Measurements from ENCODE around the gene ZSCAN1.

ZSCAN1 gene

DNA sequence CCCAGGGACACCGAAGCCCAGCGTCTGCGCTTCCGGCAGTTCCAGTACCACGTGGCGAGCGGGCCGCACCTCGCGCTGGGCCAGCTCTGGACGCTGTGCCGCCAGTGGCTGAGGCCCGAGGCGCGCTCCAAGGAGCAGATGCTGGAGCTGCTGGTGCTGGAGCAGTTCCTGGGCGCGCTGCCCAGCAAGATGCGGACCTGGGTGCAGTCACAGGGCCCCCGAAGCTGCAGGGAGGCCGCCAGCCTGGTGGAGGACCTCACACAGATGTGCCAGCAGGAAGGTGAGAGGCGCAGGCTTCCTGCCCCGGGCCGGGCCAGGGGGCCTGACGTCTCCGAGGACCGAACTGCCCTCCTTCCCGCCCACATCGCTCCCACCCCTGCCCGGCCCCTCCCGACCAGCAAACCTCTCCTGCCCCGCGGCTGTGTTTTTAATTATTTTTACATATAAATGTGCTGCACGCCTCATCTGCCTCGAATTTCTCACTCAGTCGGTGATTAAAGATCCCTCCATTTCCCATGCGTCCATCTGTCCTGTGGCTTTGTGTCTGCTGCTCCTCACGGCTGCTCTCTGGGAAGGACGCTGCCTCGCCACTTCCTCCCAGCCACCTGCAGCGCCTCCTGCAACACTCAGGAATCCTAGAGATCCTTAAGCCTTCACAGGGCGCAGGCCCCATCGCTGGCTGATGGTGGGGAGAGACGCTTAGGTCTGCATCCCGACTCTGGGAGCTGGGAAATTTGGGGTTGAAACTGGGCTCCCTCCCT lies 4.3 kb downstream of the ZSCAN1 start:
- Histone ChIP-seq H3K4me1 (ENCODE audit: insufficient read depth, low read length, severe bottlenecking) (no peaks in the 10 kb centered on the region), H3K9me3 (ENCODE audit: low read length) (no peaks in the 10 kb centered on the region), H3K36me3 (ENCODE audit: insufficient read depth, low read length) (no peaks in the 10 kb centered on the region), H3F3A (ENCODE audit: insufficient read depth, low read length) (no peaks in the 10 kb centered on the region), H3K79me2 (ENCODE audit: insufficient read depth, low read length) (no peaks in the 10 kb centered on the region), H3K9me2 (ENCODE audit: low read depth, low read length) (no peaks in the 10 kb centered on the region), H3K9ac (ENCODE audit: low read length) (no peak overlapping the region), H3K27me3 (ENCODE audit: insufficient read depth, low read length) (no peaks in the 10 kb centered on the region), H3K27ac (ENCODE audit: low read depth, low read length, poor library complexity, severe bottlenecking) (no peak overlapping the region), H2AFZ (ENCODE audit: low read length) (no peak overlapping the region), H3K4me2 (ENCODE audit: low read length) (no peak overlapping the region), H4K20me1 (ENCODE audit: insufficient read depth, low read length) (no peaks in the 10 kb centered on the region), H3K4me3 (ENCODE audit: low read depth, low read length, poor library complexity, severe bottlenecking) (no peak overlapping the region)
- no peak for TF ChIP-seq EZH2 (IDR thresholded peaks at IDR 0.05; ENCODE audit: borderline replicate concordance, low read length)
- no peak for TF ChIP-seq CTCF (IDR thresholded peaks at IDR 0.05; ENCODE audit: low read length)

GRCh38 chr19:58038688-58039204 lies 4.9 kb downstream of the ZSCAN1 start:
- TF ChIP-seq EZH2 (IDR thresholded peaks at IDR 0.05; ENCODE audit: borderline replicate concordance, low read length) (no peak), CTCF (IDR thresholded peaks at IDR 0.05; ENCODE audit: low read length) (no peak)
- H3K27me3 ChIP-seq (ENCODE audit: insufficient read depth, low read length): no peaks in the 10 kb centered on the region
- H3K36me3 ChIP-seq (ENCODE audit: insufficient read depth, low read length): no peaks in the 10 kb centered on the region
- no peaks in the 10 kb centered on the region for H4K20me1 ChIP-seq (ENCODE audit: insufficient read depth, low read length)
- H2AFZ ChIP-seq (ENCODE audit: low read length): no peak overlapping the region
- no peaks in the 10 kb centered on the region for H3F3A ChIP-seq (ENCODE audit: insufficient read depth, low read length)
- H3K4me1 ChIP-seq (ENCODE audit: insufficient read depth, low read length, severe bottlenecking): no peaks in the 10 kb centered on the region
- no peaks in the 10 kb centered on the region for H3K9me2 ChIP-seq (ENCODE audit: low read depth, low read length)
- H3K79me2 ChIP-seq (ENCODE audit: insufficient read depth, low read length): no peaks in the 10 kb centered on the region
- H3K9me3 ChIP-seq (ENCODE audit: low read length): no peaks in the 10 kb centered on the region
- H3K4me2 ChIP-seq (ENCODE audit: low read length): no peak overlapping the region
- no peak overlapping the region for H3K9ac ChIP-seq (ENCODE audit: low read length)
- no peak overlapping the region for H3K27ac ChIP-seq (ENCODE audit: low read depth, low read length, poor library complexity, severe bottlenecking)
- no peak overlapping the region for H3K4me3 ChIP-seq (ENCODE audit: low read depth, low read length, poor library complexity, severe bottlenecking)

DNA sequence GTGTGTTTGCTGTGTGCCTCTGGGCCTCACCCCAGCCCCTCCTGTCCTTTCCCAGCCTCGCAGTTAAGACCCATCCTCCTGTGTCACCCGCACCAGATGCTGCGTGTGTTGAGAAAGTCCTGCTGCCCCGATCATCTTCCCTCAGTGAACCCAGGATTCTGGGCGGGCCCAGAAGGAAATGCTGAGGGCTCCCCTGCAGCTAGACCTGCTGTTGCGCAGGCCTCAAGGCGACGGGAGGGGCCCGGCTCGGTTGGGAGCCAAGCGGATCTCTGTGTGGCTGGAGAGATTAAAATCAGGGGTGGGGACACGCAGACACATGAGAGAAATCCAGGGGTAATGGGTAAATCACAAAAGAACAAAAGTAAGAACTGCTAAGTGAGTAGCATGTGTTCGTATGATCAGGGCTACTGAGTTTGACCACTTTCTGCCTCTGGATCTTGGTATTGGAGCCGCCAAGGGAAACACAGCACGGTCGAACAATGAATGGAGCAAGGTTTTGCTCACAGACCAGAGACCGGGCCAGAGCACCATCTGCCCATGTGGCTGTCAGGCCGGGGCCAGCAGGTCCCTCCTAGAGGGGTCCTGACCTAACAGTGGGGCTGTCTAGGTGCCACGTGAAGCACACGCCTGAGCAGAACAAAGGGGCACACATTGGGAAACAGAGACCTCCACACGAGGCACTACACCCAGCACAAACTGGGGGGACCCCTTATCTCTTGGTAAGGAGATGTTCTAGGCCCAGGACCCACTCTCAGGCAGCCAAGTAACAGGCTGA lies 7.1 kb downstream of the ZSCAN1 start:
- H3K9me3 ChIP-seq (ENCODE audit: low read length): no peaks in the 10 kb centered on the region
- H3K9me2 ChIP-seq (ENCODE audit: low read depth, low read length): no peaks in the 10 kb centered on the region
- no peak overlapping the region for H2AFZ ChIP-seq (ENCODE audit: low read length)
- H3K9ac ChIP-seq (ENCODE audit: low read length): no peak overlapping the region
- H3K27me3 ChIP-seq (ENCODE audit: insufficient read depth, low read length): no peaks in the 10 kb centered on the region
- H3K36me3 ChIP-seq (ENCODE audit: insufficient read depth, low read length): no peaks in the 10 kb centered on the region
- H3K4me1 ChIP-seq (ENCODE audit: insufficient read depth, low read length, severe bottlenecking): no peaks in the 10 kb centered on the region
- no peak for TF ChIP-seq CTCF (IDR thresholded peaks at IDR 0.05; ENCODE audit: low read length)
- no peak for TF ChIP-seq EZH2 (IDR thresholded peaks at IDR 0.05; ENCODE audit: borderline replicate concordance, low read length)
- H4K20me1 ChIP-seq (ENCODE audit: insufficient read depth, low read length): no peaks in the 10 kb centered on the region
- no peak overlapping the region for H3K4me2 ChIP-seq (ENCODE audit: low read length)
- no peak overlapping the region for H3K27ac ChIP-seq (ENCODE audit: low read depth, low read length, poor library complexity, severe bottlenecking)
- H3K79me2 ChIP-seq (ENCODE audit: insufficient read depth, low read length): no peaks in the 10 kb centered on the region
- no peaks in the 10 kb centered on the region for H3F3A ChIP-seq (ENCODE audit: insufficient read depth, low read length)
- no peak overlapping the region for H3K4me3 ChIP-seq (ENCODE audit: low read depth, low read length, poor library complexity, severe bottlenecking)
